AG04450 (cell line): ENCODE results near the gene HS6ST2. TPM values are rescaled to one million over a fixed set of nuclear protein-coding genes. Genes with fewer than 3 reads are reported as not detected.

ENCODE experiments used
- CTCF ChIA-PET: fragments of 300-600, 350-600 bp; formaldehyde crosslinking; extraction: SDS; loops from one replicate; lab custom pipeline; 2022; ENCODE audit warnings: antibody characterized with exemption, inconsistent platforms; lab: Charles Lee
- POLR2A ChIA-PET: fragments of 350-600 bp; formaldehyde crosslinking; extraction: SDS; loops from one replicate; lab custom pipeline; 2021; ENCODE audit warnings: antibody characterized with exemption, inconsistent platforms; lab: Yijun Ruan, JAX
- DNase-seq: peaks from one replicate; pipeline ENCODE4 v3.0.0-alpha.2; 2011; ENCODE audit warnings: low read depth, low spot score
- H3K27ac ChIP-seq: one replicate; pipeline ENCODE4 v1.5.1; 2012; ENCODE audit warnings: low read depth, low read length, control low read depth
- H3K27me3 ChIP-seq: one replicate; pipeline ENCODE4 v1.6.0; 2012; ENCODE audit warnings: low read length; ENCODE audit not compliant: control insufficient read depth, insufficient read depth
- H3K4me3 ChIP-seq: 2 replicates; pipeline ENCODE4 v1.5.1; 2011; ENCODE audit warnings: mild to moderate bottlenecking, low read depth, low read length, control low read depth
- H3K9me3 ChIP-seq: 2 replicates; pipeline ENCODE4 v1.5.1; 2012; ENCODE audit warnings: low read length; ENCODE audit not compliant: control insufficient read depth, insufficient read depth
- CTCF ChIP-seq: IDR thresholded peaks from 2 replicates; pipeline ENCODE4 v1.5.1; 2011; ENCODE audit warnings: low read depth, low read length, control low read depth, inconsistent platforms
- polyA plus RNA-seq: library from polyadenylated mRNA; depleted of rRNA; stranded (reverse); fragments of >200 nt; gene quantifications from 2 replicates; pipeline ENCODE4 v1.2.3, GENCODE V29; 2011

HS6ST2 gene
- polyA plus RNA-seq, 1 experiment = not detected

DNA sequence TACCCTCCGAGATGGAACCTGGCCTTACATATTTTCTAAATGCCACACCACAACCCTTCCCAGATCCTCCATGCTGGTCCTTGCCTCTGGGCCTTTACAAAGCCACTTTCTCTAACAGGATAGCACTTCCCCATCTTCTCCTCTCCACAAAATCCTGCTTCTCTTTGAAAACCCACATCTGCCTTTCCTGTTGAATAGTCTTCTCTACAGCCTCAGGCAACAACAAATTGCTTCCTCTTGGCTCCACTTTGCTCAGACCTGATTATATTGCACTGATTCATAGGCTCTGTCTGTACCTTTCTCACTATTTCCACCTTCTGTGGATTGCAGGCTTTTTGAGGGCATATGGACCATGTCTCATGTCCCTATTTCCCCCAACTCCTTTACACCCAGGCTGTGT lies 265.9 kb downstream of the HS6ST2 start:
- ChIA-PET POLR2A (no interaction called here), CTCF (no interaction called here)
- DNase-seq = no peak
- Histone ChIP-seq H3K27ac (no peak overlapping the region), H3K4me3 (no peak overlapping the region), H3K9me3 (no peaks in the 10 kb centered on the region), H3K27me3 (no peaks in the 10 kb centered on the region)
- no peak for TF ChIP-seq CTCF

DNA sequence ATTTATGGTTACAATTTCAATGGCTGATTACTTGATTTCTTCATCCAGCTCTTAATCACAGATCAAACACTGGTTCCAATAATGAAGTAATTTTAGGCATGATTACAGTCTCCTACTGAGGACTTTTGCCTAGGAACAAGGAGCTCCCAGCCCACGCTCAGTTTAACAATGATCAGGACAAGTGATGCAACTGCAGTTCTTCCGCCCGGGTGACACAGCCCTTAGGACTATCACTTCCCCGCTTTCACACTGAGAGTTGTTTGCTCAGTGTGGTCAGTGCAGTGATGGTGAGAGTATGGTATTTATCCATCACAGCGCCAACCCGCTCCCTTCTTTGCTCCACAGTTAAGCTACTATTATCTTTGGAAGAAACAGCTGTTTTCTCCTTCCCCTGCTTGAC lies 266.4 kb downstream of the HS6ST2 start:
- POLR2A ChIA-PET = no interaction called here
- Histone ChIP-seq H3K4me3 (no peak overlapping the region), H3K9me3 (no peaks in the 10 kb centered on the region), H3K27ac (no peak overlapping the region), H3K27me3 (no peaks in the 10 kb centered on the region)
- CTCF ChIA-PET = no interaction called here
- no peak for TF ChIP-seq CTCF
- no peak for DNase-seq

- H3K4me3 ChIP-seq = no peak overlapping the region
- ChIA-PET POLR2A (no interaction called here), CTCF (no interaction called here)
- no peak overlapping the region for H3K27ac ChIP-seq
- H3K9me3 ChIP-seq = no peaks in the 10 kb centered on the region
- TF ChIP-seq CTCF = no peak
- no peak for DNase-seq
- H3K27me3 ChIP-seq = no peaks in the 10 kb centered on the region
These were observed 268.5 kb downstream of the HS6ST2 start for GRCh38 chrX:132689612-132690563.

- no peaks in the 10 kb centered on the region for H3K9me3 ChIP-seq
- ChIA-PET POLR2A (no interaction called here), CTCF (interaction anchor here (0.5 to 0.6 kb wide), 2 partner anchors 11 to 54 kb away, joined by 3 read pairs; no protein-coding TSS in a partner anchor)
- no peak overlapping the region for H3K4me3 ChIP-seq
- no peak for TF ChIP-seq CTCF
- H3K27me3 ChIP-seq = no peaks in the 10 kb centered on the region
- DNase-seq = no peak
- no peak overlapping the region for H3K27ac ChIP-seq
These were observed 273.2 kb downstream of the HS6ST2 start for GRCh38 chrX:132685276-132685675.

- no peak overlapping the region for H3K4me3 ChIP-seq
- CTCF ChIA-PET = no interaction called here
- H3K27ac ChIP-seq = no peak overlapping the region
- TF ChIP-seq CTCF = no peak
- POLR2A ChIA-PET = no interaction called here
- no peaks in the 10 kb centered on the region for H3K9me3 ChIP-seq
- H3K27me3 ChIP-seq = no peaks in the 10 kb centered on the region
- no peak for DNase-seq
These were observed 281.2 kb downstream of the HS6ST2 start for GRCh38 chrX:132677233-132677716.
